HepG2 (cell line): ENCODE data around the gene KLKB1. TPM values are rescaled to one million over a fixed set of nuclear protein-coding genes. Genes with fewer than 3 reads are reported as not detected.

Experiments used
- AKNA ChIP-seq: sonication (generic); formaldehyde crosslinking; IDR thresholded peaks from 2 replicates; pipeline ENCODE4 v1.4.0; 2020; ENCODE audit warnings: missing genetic modification reagents, borderline replicate concordance
- ARID4A ChIP-seq: sonication (generic); formaldehyde crosslinking; IDR thresholded peaks from 2 replicates; pipeline ENCODE4 v1.5.0; 2020; ENCODE audit warnings: mild to moderate bottlenecking, missing genetic modification reagents, borderline replicate concordance
- EZH2 ChIP-seq: conservative IDR thresholded peaks from 2 replicates; pipeline ENCODE4 v1.6.1; 2012; ENCODE audit warnings: mild to moderate bottlenecking, low read depth, low read length, moderate library complexity
- MAF1 ChIP-seq: sonication (generic); formaldehyde crosslinking; IDR thresholded peaks from 2 replicates; pipeline ENCODE4 v1.5.0; 2020; ENCODE audit warnings: missing genetic modification reagents, borderline replicate concordance
- SRSF4 ChIP-seq: fragments of 200-400 bp; formaldehyde crosslinking; IDR thresholded peaks from one replicate; pipeline ENCODE4 v1.6.1; 2018; ENCODE audit warnings: mild to moderate bottlenecking, low read depth, low read length, moderate library complexity; ENCODE audit not compliant: poor library complexity, severe bottlenecking
- ZMYM4 ChIP-seq: sonication (generic); formaldehyde crosslinking; IDR thresholded peaks from 2 replicates; pipeline ENCODE4 v1.8.1; 2023; ENCODE audit warnings: mild to moderate bottlenecking, missing genetic modification reagents
- ZNF350 ChIP-seq: sonication (generic); formaldehyde crosslinking; IDR thresholded peaks from 2 replicates; pipeline ENCODE4 v1.4.0; 2020; ENCODE audit warnings: mild to moderate bottlenecking, low read depth, missing genetic modification reagents, borderline replicate concordance
- ZNF441 ChIP-seq: sonication (generic); formaldehyde crosslinking; IDR thresholded peaks from 2 replicates; pipeline ENCODE4 v1.7.0; 2021; ENCODE audit warnings: missing genetic modification reagents, borderline replicate concordance
- ZNF496 ChIP-seq: sonication (generic); formaldehyde crosslinking; IDR thresholded peaks from 2 replicates; pipeline ENCODE4 v1.8.1; 2023; ENCODE audit warnings: mild to moderate bottlenecking, moderate library complexity, missing genetic modification reagents; ENCODE audit not compliant: insufficient replicate concordance
- ZNF556 ChIP-seq: sonication (generic); formaldehyde crosslinking; IDR thresholded peaks from 2 replicates; pipeline ENCODE4 v1.4.0; 2020; ENCODE audit warnings: mild to moderate bottlenecking, missing genetic modification reagents, borderline replicate concordance
- ZNF644 ChIP-seq: IDR thresholded peaks from 2 replicates; pipeline ENCODE4 v1.6.1; 2016; ENCODE audit warnings: low read depth
- ZNF687 ChIP-seq: sonication (generic); formaldehyde crosslinking; IDR thresholded peaks from 2 replicates; pipeline ENCODE4 v1.5.1; 2020; ENCODE audit warnings: mild to moderate bottlenecking, missing genetic modification reagents, moderate library complexity
- ZNF879 ChIP-seq: sonication (generic); formaldehyde crosslinking; IDR thresholded peaks from 2 replicates; pipeline ENCODE4 v1.8.1; 2023; ENCODE audit warnings: missing genetic modification reagents
- polyA plus RNA-seq, 8 experiments: library from polyadenylated mRNA; depleted of rRNA in 3 of 8; stranded (reverse) in 7 of 8; unstranded in 1 of 8; fragments of >200 nt; fragmentation: Illumina TruSeq in 4 of 8; extraction: Trizol in 4 of 8; gene quantifications; 2 replicates each; pipeline versions ENCODE4 v1.2.1 to v1.2.3, GENCODE V29; 2011 to 2016; ENCODE audit warnings: low read depth in 4 of 8, missing spikeins in 1 of 8, mixed read lengths in 1 of 8; ENCODE audit not compliant: insufficient read depth in 1 of 8
- total RNA-seq, 5 experiments: library from RNA; depleted of rRNA; stranded (reverse); fragments of >200 nt; fragmentation: Illumina TruSeq; extraction: Trizol; gene quantifications; 2 replicates each; pipeline ENCODE4 v1.2.3, GENCODE V29; 2016; ENCODE audit warnings: low read depth in 1 of 5

KLKB1 gene
- total and polyA plus RNA-seq, 2 of the 13 experiments (the other 11 are each of a cell fraction or from before 2014, with no cell fraction given) = 0.26 to 0.49 TPM

GRCh38 chr4:186265683-186266652 is 38.7 kb downstream of the KLKB1 start, which contains the start of gene F11 (continued):
- TF ChIP-seq ZNF879 (no peak), ZNF441 (CRISPR knock-in tag) (no peak), ZNF556 (no peak), ARID4A (CRISPR knock-in tag) (peak; percentile 46; the same call in 1 of the 2 replicates), ZNF687 (CRISPR knock-in tag) (no peak), ZMYM4 (CRISPR knock-in tag) (peak; percentile 34; the same call in 1 of the 2 replicates), ZNF496 (CRISPR knock-in tag) (no peak), SRSF4 (no peak), AKNA (CRISPR knock-in tag) (no peak), ZNF350 (CRISPR knock-in tag) (no peak), ZNF644 (CRISPR knock-in tag) (peak; percentile 52; the same call in 1 of the 2 replicates), EZH2 (no peak), MAF1 (no peak)
